Kasumi-1 (cell line): Measurements from ENCODE around the gene SERINC5.
"Not testable (repeated sequence)": the region's sequence is repeated elsewhere in the genome, so short reads cannot be mapped to it uniquely, and the experiment has no call there.

Experiments
- DNase-seq, 2 experiments: peaks; one replicate each; lab custom pipeline; 2025; lab: John Stamatoyannopoulos, UW

Gene SERINC5

DNA sequence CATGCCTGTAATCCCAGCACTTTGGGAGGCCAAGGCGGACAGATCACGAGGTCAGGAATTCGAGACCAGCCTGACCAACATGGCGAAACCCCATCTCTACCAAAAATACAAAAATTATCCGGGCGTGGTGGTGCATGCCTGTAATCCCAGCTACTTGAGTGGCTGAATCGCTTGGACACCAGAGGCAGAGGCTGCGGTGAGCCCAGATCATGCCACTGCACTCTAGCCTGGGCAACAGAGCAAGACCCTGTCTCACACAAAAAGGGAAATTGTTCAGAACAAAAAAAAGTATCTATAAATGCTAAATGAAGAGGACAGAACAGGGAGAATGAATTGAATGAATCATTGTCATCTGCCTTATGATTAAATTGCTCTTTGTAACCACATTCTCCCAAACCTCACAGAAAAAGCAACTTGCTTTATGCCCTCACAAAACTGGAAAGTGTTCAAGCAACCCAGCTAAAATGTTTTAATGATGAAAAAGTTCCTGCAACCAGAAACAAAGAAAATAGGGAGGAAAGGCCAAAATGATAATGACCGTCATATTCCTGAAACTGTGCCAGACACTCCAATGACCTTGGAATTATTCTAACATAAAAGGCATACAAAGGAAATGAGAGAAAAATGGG is 83.7 kb downstream of the SERINC5 start:
- no peak for DNase-seq

DNA sequence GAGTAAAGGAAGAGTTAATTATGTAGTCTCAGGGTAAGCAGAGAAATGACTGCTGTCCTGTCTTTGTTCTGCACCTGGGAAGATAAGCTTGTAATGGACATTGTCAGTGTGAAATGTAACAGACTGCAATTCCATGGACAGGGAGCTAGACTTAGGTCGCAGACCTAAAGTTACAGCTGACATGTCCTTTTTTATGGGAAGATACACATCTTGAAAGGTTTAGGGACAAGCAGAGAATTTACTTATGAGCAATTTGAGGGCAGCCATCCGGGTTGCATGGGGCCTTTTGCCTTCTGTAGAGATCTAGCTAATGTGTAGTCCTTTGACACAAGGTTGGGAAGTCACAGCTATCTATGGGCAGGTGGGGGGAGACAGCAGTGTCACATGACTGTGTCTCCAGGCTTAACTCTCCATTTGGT is 85.7 kb downstream of the SERINC5 start:
- DNase-seq, result no peak

DNA sequence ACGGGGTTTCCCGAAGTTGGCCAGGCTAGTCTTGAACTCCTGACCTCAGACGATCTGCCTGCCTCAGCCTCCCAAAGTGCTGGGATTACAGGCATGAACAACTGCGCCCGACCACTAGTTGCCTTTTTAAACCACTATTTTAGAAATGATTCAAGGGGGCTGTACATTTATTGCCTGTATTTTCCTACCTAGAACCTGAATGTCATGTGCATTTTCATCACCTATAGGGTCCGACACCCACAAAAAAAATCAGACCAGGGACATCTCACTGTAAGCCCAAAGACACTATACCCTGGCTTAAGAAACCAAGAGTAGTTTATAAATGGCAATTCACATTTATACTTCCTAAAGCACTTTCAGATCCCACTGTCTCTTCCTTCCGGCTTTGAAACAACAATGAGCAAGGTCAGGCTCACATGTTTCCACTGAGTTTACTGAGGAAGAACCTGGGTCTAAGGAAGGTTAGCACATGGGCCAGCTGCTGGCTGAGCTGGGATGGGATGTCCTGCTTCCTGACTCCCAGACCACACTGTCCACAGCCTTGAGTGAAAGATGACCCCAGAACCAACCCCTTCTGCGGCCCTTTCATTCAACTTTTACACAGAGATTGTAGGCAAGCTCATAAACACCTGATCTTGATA is 87.3 kb downstream of the SERINC5 start:
- no peak for DNase-seq

DNA sequence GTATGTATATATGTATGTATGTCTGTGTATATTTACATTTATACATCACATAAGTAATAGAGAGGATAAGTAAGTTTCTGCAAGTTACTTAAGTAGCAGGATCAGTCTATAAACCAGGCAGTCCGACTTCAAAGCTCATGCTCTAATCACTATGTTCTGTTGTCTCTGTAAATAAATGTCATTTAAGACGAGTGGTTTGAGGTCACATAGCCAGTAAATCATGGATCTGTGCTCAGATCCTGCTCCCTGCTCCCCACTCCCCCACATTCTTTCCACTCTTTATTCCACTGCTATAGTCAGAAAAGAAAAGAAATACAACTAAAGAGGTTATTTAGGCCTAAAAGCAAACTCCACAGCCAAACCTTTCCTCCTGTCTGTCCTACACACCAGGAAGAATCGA is 90.4 kb downstream of the SERINC5 start:
- no peak for DNase-seq

DNA sequence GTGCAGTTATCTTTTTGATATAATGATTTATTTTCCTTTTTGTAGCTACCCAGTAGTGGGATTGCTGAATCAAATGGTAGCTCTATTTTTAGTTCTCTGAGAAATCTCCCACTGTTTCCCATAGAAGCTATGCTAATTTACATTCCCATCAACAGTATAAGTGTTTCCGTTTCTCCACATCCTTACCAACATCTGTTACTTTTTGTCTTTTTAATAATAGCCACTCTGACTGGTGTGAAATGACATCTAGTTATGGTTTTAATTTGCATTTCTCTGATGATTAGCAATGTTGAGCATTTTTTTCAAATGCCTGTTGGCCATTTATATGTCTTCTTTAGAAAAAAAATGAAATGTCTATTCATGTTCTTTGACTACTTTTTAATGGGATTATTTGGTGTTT is 94.7 kb downstream of the SERINC5 start:
- DNase-seq, result no peak

DNA sequence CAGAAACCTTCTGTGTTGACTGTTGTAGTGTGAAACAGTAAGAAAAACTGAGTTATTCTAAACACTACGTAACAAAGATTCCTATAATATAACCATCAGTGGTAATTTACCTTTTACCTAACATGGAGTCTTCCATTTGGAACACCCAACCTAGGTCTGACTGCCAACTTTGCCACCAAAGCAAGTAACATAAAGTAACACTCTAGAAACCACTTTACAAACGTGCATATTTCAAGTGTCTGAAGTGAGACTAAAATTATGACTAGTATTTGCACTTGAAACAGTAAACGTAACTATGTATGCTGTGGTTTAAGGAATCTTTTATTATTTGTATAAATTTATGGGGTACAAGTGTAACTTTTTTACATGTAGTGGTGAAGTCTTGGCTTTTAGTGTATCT is 95.6 kb downstream of the SERINC5 start:
- no peak for DNase-seq

DNA sequence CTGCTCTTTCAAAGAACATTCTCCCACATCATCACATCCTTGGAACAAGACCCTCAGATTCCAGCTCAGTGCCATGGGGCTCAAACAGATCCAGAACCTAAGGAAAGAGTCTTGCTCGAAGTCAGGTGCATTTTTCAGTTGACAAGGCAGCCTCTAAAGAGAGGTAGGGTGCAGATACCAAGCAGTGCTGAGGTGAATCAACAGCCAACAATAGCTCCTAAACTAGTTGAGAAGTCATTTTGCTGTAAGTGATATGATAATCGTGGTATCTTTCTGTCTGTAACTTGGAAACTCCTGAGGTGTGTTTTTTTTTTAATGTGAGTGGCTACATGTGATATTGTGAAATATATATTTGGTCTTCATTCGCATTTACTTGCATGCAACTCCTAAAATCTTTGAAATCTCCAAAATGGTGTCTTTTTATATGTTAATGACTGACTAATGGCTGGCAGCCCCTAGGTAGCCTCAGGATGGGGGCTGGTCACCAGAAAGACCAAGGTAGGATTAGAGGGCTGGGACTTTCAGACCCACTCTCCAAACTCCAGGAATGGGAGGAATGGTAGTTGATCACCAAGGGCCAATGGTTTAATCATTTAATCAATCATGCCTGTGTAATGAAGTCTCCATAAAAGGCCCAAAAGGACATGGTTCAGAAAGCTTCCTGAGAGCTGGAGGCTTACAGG is 96.6 kb downstream of the SERINC5 start:
- no peak for DNase-seq

DNA sequence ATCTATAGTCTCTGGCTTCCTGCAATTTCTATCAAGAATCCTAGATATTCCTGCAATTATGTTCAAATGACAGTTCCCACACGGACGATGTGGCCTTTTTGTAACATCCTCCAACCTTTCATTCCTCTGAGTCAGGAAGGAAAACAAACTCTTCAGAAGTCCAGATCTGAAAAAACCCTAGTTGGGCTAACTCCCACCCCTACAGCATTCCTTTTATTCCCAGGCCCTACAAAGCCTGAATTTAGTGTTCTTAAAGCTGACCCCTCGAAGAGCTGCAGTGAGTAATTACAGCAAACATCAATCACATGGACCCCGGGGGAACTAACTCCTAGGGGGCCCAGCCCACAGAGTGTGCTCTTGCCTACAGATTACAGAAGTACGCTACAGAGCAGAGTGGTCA is 99.7 kb downstream of the SERINC5 start:
- DNase-seq, result no peak

DNA sequence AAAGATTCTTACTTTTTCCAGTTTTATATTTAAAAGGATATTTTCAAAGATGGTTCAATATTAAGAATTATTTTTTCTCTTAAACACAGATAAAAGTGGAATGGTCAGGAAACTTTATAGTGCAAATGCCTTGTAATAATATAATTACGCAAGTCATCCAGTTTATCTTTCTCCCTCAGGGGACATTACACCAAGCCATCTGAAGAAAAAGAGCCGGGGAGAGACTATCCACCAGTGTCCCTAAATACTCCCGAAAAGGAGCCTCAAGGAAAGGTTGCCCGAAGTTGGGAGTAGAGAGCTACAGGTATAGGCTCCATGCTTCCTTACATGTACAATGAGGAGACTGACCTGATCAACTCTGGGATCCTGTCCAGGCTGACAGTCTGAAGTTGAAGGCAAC is 101.1 kb downstream of the SERINC5 start:
- no peak for DNase-seq

DNA sequence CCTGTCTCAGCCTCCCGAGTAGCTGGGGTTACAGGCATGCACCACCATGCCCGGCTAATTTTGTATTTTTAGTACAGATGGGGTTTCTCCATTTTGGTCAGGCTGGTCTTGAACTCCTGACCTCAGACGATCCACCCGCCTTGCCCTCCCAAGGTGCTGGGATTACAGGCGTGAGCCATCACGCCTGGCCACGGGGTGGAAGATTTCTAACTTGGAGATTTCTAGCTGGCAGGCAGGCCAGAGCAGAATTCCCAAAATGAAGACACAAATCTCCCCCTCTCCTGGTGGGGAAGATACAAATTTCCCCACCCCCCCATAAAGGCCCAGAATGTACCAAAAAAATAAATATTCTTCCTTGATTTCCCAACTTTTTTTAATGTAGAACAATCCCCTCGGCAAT is 101.6 kb downstream of the SERINC5 start:
- DNase-seq, result not testable (repeated sequence)

DNA sequence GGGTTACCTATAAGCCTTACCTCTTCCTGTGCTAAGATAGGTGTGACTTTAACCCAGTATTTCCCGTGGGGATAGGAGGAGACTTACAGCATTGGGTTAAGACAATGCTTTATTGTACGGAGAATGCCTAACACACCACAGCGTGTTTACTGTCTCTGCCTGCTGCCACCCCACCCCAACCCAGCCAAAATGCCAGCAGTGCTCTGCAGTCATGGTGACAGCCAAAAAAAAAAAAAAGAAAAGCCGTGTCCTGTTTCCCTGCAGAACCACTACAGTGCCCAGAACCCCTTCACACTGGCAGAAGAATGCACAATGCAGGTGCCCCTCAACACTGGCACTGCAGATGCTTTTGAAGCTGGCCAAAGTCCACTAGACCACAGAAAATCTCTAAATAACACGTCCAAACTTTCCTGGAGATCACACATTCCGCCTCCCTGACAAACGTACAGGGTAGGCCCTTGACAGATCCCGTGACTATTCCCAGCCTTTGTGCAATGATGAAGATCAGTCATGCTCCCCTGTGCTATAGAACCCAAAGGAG is 102.2 kb downstream of the SERINC5 start:
- no peak for DNase-seq

DNA sequence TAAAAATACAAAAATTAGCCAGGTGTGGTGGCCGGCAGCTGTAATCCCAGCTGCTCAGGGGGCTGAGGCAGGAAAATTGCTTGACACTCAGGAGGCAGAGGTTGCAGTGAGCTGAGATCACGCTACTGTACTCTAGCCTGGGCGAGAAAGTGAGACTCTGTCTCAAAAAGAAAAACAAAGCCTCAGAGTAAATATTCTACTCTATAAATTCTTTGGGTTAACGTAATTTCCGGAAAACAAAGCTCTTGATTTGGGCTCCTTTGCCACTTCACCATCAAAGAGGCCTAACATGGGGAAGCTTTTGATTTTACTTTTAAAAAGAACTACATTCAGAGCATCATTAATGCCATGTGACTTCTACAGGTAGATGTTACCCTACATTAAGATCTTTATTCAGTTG is 103.1 kb downstream of the SERINC5 start:
- no peak for DNase-seq

DNA sequence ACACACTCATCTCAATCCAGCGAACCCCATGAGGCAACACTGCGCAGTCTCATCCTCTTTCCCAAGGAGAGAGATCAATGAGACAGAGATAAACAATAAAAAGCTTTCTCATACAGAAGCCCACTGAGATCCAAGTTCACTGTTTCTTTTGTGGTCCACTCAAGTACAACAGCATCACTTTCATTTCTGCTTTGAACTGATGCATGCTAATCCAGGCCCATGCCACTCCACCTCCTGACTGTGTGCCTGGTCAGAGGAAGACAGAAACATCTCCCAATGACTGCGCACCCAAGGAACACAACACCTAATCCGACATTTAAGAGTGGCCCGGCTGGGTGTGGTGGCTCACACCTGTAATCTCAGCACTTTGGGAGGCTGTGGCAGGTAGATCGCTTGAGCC is 104.0 kb downstream of the SERINC5 start:
- DNase-seq, result no peak

DNA sequence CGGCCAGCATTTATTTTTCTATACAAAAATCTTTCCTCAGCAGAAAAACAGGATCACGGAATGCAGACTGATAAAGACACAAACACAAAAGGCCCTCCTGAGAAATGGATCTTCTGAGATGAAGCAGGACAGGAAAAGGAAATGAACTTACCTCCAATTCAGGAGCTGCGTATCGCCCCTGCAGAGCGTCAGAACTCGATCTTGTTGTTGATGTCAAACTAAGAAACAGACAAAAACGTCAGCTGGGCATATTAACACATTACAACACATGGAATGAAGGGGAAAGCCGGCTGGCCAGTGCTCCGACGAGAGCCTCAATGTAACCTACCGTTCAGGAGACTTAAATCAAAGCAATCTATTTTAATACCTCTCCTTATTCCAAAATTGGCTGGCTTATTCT is 105.1 kb downstream of the SERINC5 start:
- no peak for DNase-seq

DNA sequence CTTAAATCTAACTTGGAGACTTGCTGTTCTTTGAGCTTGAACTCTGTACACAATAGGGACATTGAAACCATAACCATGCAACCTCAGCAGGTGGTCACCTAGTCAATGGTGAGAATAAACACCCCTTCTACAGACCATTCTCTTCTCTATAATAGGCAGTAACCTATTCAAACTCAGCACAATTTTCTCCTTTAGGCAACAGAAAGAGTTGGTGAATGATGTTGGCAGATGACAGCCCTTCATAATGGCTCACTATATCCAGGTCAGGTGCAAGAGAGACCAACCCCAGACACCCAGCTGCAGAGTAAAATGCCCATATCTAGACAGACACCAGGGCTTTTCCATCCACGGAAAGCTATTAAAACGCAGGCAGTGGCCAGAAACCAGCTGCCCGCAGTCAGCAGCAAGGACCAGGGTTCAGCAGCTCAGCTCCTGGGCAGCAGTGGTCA is 106.7 kb downstream of the SERINC5 start:
- DNase-seq, result no peak

DNA sequence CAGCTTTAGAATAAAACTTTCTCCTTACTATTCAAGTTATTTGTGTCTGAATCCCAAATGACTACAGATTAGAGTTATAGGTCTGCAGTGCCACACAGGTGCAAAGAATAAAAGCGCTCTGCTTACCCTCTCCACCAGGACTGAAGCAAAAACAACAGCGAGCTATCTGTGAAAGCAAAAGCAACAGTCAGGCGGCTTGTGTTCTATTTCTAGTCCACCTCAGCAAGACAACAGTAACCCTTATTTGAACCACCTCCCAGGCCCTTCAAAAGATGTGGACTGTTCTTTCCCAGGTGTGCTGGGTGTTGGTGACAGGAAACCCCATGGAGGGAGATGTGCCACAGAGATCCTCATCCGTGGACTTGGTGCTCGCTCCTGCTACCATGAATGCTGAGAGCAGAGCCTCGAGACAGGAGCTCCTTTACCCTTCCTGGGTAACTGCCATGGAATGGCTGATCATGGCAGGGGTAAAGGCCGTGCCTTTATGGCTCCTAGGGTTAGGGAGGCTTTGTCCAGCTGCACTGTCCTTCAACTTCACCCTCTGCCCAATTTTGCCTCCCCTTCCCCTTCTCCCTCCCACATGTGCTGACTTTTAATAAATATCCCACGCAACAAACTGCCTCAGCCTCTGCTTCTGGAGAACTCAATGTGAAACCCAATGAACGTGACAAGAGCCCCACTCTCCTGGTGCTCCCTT is 108.6 kb downstream of the SERINC5 start:
- no peak for DNase-seq

DNA sequence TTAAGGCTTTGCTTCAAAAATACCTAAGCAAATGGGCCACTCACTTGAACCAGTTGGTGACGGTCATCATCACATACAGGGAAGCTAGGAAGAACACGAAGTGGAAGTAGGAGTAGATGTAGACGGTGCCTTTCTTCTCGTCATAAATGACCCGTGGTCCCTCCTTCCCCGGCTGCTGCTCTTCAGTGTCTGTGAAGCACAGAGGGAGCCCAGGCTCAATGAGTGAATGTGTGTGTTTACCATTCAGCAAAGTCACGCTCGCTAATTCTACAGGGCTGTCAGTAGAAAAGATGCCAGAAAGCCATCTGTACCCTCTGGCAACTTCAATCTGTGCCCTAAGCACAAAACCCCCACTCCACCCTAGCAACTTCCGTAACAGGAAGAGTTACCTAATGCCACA is 109.8 kb downstream of the SERINC5 start:
- no peak for DNase-seq

DNA sequence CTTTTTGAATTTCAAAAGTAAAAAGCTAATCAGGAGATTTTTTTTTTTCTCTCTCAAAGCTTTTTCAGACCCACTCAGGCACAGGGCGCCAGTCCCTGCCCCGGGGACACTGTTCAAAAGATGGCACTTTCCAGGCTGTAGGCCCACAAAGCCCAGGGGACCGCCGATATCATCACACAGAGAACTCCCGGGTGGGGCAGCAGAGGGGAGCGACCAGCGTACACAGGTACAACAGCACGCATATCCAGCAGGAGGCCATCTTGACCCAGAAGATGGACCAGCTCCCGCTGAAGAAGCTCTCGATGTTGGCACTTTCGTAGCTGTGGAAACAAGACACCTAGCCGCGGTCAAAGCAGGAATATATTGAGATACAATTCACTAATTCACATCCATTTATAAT is 112.4 kb downstream of the SERINC5 start:
- DNase-seq, result no peak

DNA sequence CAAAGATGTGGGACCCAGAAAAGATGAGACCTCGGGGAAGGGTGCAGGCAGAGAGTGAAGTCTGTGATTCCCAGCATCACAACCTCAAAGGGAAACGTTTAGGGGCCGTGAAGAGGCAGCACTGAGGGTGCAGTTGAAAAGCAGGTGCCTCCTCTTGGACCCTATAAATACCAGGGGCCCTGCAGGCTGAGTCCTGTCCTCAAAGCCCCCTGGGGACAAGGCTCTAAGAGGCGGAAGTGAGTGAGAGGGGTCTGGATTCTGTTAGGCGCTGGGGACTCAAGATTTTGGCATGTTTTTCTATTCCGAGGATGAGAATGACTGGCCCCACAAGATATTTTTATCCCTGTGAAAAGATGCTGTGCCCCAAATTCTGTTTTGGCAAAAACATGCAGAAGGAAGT is 112.9 kb downstream of the SERINC5 start:
- no peak for DNase-seq

DNA sequence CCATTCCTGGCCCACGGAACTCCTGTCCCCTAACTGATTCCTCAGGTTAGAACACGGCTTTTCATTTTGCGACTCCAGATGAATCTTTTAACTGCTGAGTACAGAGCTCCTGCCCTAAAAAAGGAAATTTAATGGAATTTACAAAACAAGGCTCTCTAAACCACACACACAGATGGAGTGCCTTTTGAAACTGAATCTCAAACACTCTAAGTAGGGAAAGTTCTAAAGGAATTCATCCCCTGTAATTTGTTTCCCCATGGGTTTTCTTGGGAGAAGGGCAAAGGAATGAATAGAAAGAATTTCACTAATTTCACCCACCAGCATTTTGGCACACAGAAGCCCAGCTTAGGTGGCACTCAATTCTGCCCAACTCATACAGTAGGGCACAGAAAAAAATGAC is 114.2 kb downstream of the SERINC5 start:
- DNase-seq, result no peak

DNA sequence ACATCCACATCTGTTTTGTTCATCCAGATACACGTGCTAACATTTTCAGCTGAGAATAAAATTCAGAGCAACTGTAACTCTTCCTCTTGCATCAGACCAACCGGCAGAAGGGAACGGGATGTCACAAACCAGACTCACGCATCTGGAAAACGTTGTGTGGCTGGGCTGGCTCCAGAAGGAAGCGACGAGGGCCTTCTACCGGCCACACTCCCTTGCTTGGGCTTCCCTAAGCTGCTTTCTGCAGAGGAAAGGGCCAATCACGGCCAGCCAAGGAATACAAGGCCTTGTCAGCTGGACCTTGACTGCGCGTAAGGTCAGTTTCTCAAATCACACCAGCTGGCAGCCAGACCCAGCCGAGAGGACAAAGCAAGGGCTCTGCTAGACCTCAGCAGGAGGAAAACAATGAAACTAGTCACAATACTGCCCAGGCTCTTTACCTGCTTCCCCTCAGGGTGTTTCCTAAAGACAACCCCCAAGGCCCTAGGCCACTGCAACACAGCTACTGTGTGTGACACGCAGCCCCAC is 114.6 kb downstream of the SERINC5 start:
- DNase-seq, result peak; percentile 91 to 94

DNA sequence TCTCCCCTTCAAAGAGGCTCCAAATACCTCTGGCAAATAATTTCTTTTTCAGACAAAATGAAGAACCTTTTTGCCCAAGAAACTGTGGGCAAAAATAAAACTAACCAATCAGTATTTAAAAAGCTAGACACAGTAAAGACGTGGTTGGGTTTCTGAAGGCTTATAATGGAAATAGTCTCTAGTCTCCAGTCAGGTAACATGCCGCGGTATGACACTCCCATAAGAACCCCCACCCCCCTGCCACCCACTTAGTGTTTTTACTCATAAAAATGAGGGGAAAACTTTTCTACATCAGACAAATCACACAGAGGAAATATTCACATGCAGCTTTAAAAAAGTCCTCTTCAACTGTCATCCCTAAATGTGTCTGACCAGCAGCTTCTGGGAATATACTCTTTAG is 115.4 kb downstream of the SERINC5 start:
- no peak for DNase-seq
